MM.1S (cell line): ENCODE data around the gene PSMC3.

Source experiments
- CTCF ChIP-seq: fragments of 300-600 bp; sonication (generic); IDR thresholded peaks from 2 replicates; pipeline ENCODE4 v1.5.1; 2016; ENCODE audit warnings: antibody characterized with exemption, low read length, mixed read lengths
- EZH2phosphoT487 ChIP-seq: fragments of 300-600 bp; sonication (generic); IDR thresholded peaks from 2 replicates; pipeline ENCODE4 v1.6.1; 2018; ENCODE audit warnings: antibody characterized with exemption, low read length

- TF ChIP-seq CTCF (no peak), EZH2phosphoT487 (no peak)
These were observed 26.1 kb downstream of the PSMC3 start for GRCh38 chr11:47399860-47400767.
